Measurements from ENCODE around the gene TNFSF10.
"Not testable (repeated sequence)": the region's sequence is repeated elsewhere in the genome, so short reads cannot be mapped to it uniquely, and the experiment has no call there.

TNFSF10 gene

GRCh38 chr3:172537507-172538158 is 14.4 kb upstream of the TNFSF10 start:
- no peak for DNase-seq
- Mint-ChIP-seq H3K36me3 (ENCODE audit: low read depth) (peaks cover 3% of the 10 kb centered on the region), H3K27me3 (no peaks in the 10 kb centered on the region), H3K27ac (no peak overlapping the region), H3K4me1 (peaks cover 25% of the 10 kb centered on the region), H3K9me3 (no peaks in the 10 kb centered on the region), H3K4me3 (no peak overlapping the region)
- ATAC-seq, result no peak

- ATAC-seq (peak; percentile 46), DNase-seq (no peak)
- Mint-ChIP-seq H3K4me1 (peaks cover 31% of the 10 kb centered on the region), H3K4me3 (no peak overlapping the region), H3K36me3 (ENCODE audit: low read depth) (peaks cover 3% of the 10 kb centered on the region), H3K9me3 (no peaks in the 10 kb centered on the region), H3K27ac (peak overlapping the region; percentile 25), H3K27me3 (no peaks in the 10 kb centered on the region)
Measured at GRCh38 chr3:172536993-172537419, 13.8 kb upstream of the TNFSF10 start.

GRCh38 chr3:172536505-172536904 is 13.3 kb upstream of the TNFSF10 start:
- Mint-ChIP-seq H3K27me3 (no peaks in the 10 kb centered on the region), H3K9me3 (no peaks in the 10 kb centered on the region), H3K4me3 (no peak overlapping the region), H3K4me1 (peaks cover 34% of the 10 kb centered on the region), H3K36me3 (ENCODE audit: low read depth) (peaks cover 3% of the 10 kb centered on the region), H3K27ac (no peak overlapping the region)
- no peak for ATAC-seq
- no peak for DNase-seq

GRCh38 chr3:172530566-172530965 is 7.3 kb upstream of the TNFSF10 start:
- H3K27me3 Mint-ChIP-seq, result no peaks in the 10 kb centered on the region
- peak overlapping the region; percentile 84 for H3K27ac Mint-ChIP-seq
- H3K36me3 Mint-ChIP-seq (ENCODE audit: low read depth), result no peaks in the 10 kb centered on the region
- ATAC-seq (peak; percentile 84), DNase-seq (no peak)
- peaks cover 33% of the 10 kb centered on the region for H3K4me1 Mint-ChIP-seq
- no peaks in the 10 kb centered on the region for H3K9me3 Mint-ChIP-seq
- H3K4me3 Mint-ChIP-seq, result peak overlapping the region; percentile 52

GRCh38 chr3:172530101-172530561 is 6.9 kb upstream of the TNFSF10 start:
- Mint-ChIP-seq H3K36me3 (ENCODE audit: low read depth) (no peaks in the 10 kb centered on the region), H3K4me1 (peaks cover 33% of the 10 kb centered on the region), H3K9me3 (no peaks in the 10 kb centered on the region), H3K27me3 (no peaks in the 10 kb centered on the region), H3K4me3 (peak overlapping the region; percentile 52), H3K27ac (peak overlapping the region; percentile 84)
- ATAC-seq (peak; percentile 76), DNase-seq (peak; percentile 18)

- H3K4me1 Mint-ChIP-seq, result peaks cover 40% of the 10 kb centered on the region
- H3K9me3 Mint-ChIP-seq, result no peaks in the 10 kb centered on the region
- H3K27me3 Mint-ChIP-seq, result no peaks in the 10 kb centered on the region
- H3K4me3 Mint-ChIP-seq, result no peak overlapping the region
- DNase-seq, result no peak
- no peaks in the 10 kb centered on the region for H3K36me3 Mint-ChIP-seq (ENCODE audit: low read depth)
- H3K27ac Mint-ChIP-seq, result no peak overlapping the region
- ATAC-seq, result no peak
Measured at GRCh38 chr3:172528677-172529076, 5.4 kb upstream of the TNFSF10 start.

- Mint-ChIP-seq H3K9me3 (no peaks in the 10 kb centered on the region), H3K4me3 (no peak overlapping the region), H3K27ac (no peak overlapping the region), H3K4me1 (peaks cover 45% of the 10 kb centered on the region), H3K27me3 (no peaks in the 10 kb centered on the region), H3K36me3 (ENCODE audit: low read depth) (no peaks in the 10 kb centered on the region)
- ATAC-seq (no peak), DNase-seq (no peak)
Measured at GRCh38 chr3:172527306-172527705, 4.1 kb upstream of the TNFSF10 start.

GRCh38 chr3:172525116-172525613 is 1.9 kb upstream of the TNFSF10 start:
- no peak for DNase-seq
- no peak for ATAC-seq
- Mint-ChIP-seq H3K9me3 (no peaks in the 10 kb centered on the region), H3K4me3 (no peak overlapping the region), H3K27ac (no peak overlapping the region), H3K4me1 (peaks cover 45% of the 10 kb centered on the region), H3K27me3 (no peaks in the 10 kb centered on the region), H3K36me3 (ENCODE audit: low read depth) (peaks cover 15% of the 10 kb centered on the region)

- peak overlapping the region; percentile 96 for H3K27ac Mint-ChIP-seq
Measured at GRCh38 chr3:172524611-172525010, 1.4 kb upstream of the TNFSF10 start.

GRCh38 chr3:172521837-172522726 is 1.1 kb downstream of the TNFSF10 start:
- H3K27ac Mint-ChIP-seq, result peak overlapping the region; percentile 96
- peaks cover 63% of the 10 kb centered on the region for H3K4me1 Mint-ChIP-seq
- ATAC-seq, H3K9me3 Mint-ChIP-seq, H3K27me3 Mint-ChIP-seq, DNase-seq: not testable (repeated sequence)
- peak overlapping the region; percentile 96 for H3K4me3 Mint-ChIP-seq
- H3K36me3 Mint-ChIP-seq (ENCODE audit: low read depth), result peaks cover 24% of the 10 kb centered on the region

More at GRCh38 chr3:172524611-172525010, 1.4 kb upstream of the TNFSF10 start:
- Mint-ChIP-seq H3K36me3 (ENCODE audit: low read depth) (peaks cover 18% of the 10 kb centered on the region), H3K27me3 (no peaks in the 10 kb centered on the region), H3K4me1 (peaks cover 45% of the 10 kb centered on the region), H3K4me3 (no peak overlapping the region), H3K9me3 (no peaks in the 10 kb centered on the region)
- no peak for ATAC-seq
- DNase-seq, result no peak

GRCh38 chr3:172520301-172520831 is 2.9 kb downstream of the TNFSF10 start:
- ATAC-seq (peak; percentile 62), DNase-seq (peak; percentile 20)
- Mint-ChIP-seq H3K4me1 (peaks cover 80% of the 10 kb centered on the region), H3K36me3 (ENCODE audit: low read depth) (peaks cover 39% of the 10 kb centered on the region), H3K27me3 (no peaks in the 10 kb centered on the region), H3K4me3 (peak overlapping the region; percentile 96), H3K27ac (peak overlapping the region; percentile 96), H3K9me3 (no peaks in the 10 kb centered on the region)

- H3K4me1 Mint-ChIP-seq, result peaks cover 85% of the 10 kb centered on the region
- H3K27me3 Mint-ChIP-seq, result no peaks in the 10 kb centered on the region
- peaks cover 45% of the 10 kb centered on the region for H3K36me3 Mint-ChIP-seq (ENCODE audit: low read depth)
- peak overlapping the region; percentile 96 for H3K27ac Mint-ChIP-seq
- no peak for DNase-seq
- no peaks in the 10 kb centered on the region for H3K9me3 Mint-ChIP-seq
- peak overlapping the region; percentile 96 for H3K4me3 Mint-ChIP-seq
- no peak for ATAC-seq
Measured at GRCh38 chr3:172519740-172520139, 3.5 kb downstream of the TNFSF10 start.

GRCh38 chr3:172518929-172519640 is 4.1 kb downstream of the TNFSF10 start:
- Mint-ChIP-seq H3K27me3 (no peaks in the 10 kb centered on the region), H3K27ac (peak overlapping the region; percentile 96), H3K4me1 (peaks cover 89% of the 10 kb centered on the region), H3K4me3 (peak overlapping the region; percentile 96), H3K9me3 (no peaks in the 10 kb centered on the region), H3K36me3 (ENCODE audit: low read depth) (peaks cover 51% of the 10 kb centered on the region)
- ATAC-seq (no peak), DNase-seq (no peak)

GRCh38 chr3:172517859-172518466 is 5.3 kb downstream of the TNFSF10 start:
- peak; percentile 56 for DNase-seq
- Mint-ChIP-seq H3K4me1 (peaks cover 89% of the 10 kb centered on the region), H3K36me3 (ENCODE audit: low read depth) (peaks cover 63% of the 10 kb centered on the region), H3K27ac (peak overlapping the region; percentile 95), H3K27me3 (no peaks in the 10 kb centered on the region), H3K9me3 (no peaks in the 10 kb centered on the region), H3K4me3 (peak overlapping the region; percentile 74)
- peak; percentile 68 for ATAC-seq
